HG02870 (cell line): ENCODE measurements around the gene MRGPRG.
"Not testable (repeated sequence)": the region's sequence is repeated elsewhere in the genome, so short reads cannot be mapped to it uniquely, and the experiment has no call there.

Source experiments
- ATAC-seq: cut with Tn5 transposase; IDR thresholded peaks from one replicate; pipeline ENCODE4 v1.9.1; 2021; ENCODE audit warnings: mild to moderate bottlenecking, moderate library complexity; ENCODE audit not compliant: unreplicated experiment

The MRGPRG gene

DNA sequence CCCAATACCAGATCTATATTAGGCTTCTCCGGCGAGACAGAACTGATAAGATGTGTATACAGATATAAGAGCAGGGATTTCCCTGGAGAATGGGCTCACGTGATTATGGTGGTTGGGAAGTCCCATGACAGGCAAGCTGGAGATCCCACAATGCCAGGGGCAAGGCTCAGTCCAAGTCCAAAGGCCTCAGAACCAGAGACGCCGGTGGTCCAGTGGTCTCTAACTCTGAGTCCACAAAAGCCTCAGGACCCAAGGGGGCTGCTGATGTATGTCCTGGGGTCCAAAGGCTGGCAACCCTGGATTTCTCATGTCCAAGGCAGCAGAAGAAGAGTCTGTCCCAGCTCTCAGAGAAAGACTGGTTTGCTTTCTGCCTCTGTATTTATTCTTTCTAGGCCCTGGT lies 37.7 kb downstream of the MRGPRG start:
- ATAC-seq = no peak

DNA sequence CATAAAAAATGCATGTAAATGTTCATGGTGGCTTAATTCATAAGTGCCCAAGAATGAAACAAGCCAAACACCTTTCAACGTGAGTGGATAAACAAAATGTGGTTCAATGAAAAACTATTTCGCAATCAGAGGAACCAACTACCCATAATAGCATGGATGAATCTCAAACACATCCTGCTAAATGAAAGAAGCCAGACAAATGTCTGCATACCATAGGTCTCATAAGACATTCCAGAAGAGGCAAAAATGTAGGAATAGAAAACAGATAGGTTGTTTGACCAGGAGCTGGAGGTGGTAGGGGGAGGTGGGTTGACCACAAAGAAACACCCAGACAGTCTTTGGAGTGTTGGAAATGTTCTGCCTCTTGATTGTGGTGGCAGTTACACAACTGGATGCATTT lies 40.3 kb downstream of the MRGPRG start:
- no peak for ATAC-seq

DNA sequence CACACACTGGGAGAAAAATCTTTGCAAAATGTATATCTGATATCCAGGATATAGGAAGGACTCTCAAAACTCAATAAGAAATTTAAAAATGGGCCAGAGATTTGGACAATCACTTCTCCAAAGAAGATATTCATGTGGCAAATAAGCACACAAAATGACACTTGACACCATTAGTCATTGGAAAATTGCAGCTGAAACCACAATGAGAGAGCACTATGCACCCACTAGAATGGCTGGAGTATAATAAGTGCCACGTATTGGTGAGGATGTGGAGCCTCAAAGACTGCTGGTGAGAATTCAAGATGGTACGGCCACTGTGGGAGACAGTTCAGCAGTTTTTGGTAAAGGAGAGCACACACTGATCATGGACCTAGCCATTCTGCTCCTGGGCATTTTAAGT lies 40.7 kb downstream of the MRGPRG start:
- no peak for ATAC-seq

DNA sequence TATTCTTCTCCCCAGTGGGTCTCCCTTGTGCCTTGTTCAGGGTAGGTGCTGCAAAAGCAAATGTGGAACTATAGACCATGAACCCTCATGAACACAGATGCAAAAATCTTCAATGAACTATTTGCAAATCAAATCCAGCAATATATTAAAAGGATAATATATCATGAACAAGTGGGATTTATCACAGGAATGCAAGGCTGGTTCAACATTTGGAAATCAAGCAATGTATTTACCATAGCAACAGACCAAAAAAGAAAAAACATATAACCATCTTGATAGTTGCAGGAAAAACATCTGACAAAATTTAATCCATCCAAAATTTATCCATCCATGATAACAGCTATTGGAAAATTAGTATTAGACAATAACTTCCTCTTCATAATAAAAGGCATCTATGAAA lies 42.1 kb downstream of the MRGPRG start:
- ATAC-seq = no peak

DNA sequence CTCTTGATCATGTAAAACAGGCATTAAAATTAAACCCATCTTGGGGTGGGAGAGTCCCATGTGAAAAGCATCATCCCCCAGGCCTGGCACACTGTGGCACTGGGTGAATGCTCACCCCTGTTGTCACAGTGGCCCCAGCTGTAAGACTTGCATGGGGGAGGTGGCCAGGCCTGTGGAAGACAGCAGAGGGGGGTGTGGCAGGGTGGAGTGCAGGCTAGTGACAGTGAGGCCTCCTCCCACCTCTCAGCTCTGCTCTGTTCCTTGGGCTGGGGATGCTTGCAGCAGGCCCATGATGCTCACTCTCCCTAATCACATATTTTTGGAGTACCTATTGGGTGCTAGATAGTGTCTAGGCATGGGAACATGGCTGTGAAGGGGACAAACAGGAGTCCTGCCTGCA lies 43.4 kb downstream of the MRGPRG start:
- ATAC-seq = no peak

DNA sequence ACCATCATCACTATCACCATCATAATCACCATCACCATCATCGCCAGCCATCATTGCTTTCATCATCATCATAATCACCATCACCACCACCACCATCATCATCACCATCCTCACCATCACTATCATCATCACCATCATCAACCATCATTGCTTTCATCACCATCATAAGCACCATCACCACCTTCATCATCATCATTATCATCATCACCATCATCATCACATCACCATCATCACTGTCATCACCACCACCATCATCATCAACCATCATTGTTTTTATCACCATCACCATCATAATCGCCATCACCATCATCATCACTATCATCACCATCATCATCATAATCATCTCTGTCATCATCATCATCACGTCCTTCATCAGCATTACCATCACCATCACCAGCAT lies 44.2 kb downstream of the MRGPRG start:
- ATAC-seq = no peak

DNA sequence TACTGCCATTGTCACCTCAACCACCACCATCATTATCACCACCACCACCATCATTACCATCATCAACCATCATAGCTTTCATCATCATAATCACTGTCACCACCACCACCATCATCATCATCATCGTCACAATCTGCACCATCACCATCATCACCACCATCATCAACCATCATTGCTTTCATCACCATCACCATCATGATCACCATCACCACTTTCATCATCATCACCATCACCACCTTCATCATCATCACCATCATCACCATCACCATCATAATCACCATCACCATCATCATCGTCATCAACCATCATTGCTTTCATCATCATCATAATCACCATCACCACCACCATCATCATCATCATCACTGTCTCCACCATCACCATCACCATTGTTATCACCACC lies 44.8 kb downstream of the MRGPRG start:
- no peak for ATAC-seq

DNA sequence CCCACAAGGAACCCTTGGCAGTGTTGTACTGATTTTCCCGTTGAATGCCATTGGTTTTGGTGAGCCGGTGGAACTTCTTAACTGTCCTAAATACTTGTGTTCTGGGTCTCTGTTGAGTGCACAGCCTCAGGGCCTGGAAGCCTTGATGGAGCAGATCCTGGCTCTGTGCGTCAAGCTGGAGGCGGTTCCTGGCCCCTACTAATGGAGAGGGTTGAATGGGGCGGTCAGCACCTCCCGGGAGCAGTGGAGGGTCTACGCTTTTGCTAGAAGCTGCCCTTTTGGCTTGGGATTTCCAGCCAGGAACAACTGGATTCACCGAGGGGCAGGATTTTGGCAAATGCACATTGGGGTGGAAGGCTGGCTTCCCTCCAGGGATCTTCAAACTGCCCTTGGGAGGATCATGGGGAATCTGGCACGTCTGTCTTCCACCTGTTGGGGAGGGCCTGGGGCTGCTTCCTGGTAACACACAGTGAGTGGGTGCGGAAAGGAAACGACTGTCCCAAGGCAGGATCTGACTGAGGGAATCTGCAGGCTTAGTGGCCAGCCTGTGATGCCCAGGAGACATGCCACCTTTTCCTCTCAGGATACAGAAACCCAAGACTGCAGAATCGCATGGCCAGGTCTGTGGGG lies 46.6 kb downstream of the MRGPRG start:
- ATAC-seq = no peak

DNA sequence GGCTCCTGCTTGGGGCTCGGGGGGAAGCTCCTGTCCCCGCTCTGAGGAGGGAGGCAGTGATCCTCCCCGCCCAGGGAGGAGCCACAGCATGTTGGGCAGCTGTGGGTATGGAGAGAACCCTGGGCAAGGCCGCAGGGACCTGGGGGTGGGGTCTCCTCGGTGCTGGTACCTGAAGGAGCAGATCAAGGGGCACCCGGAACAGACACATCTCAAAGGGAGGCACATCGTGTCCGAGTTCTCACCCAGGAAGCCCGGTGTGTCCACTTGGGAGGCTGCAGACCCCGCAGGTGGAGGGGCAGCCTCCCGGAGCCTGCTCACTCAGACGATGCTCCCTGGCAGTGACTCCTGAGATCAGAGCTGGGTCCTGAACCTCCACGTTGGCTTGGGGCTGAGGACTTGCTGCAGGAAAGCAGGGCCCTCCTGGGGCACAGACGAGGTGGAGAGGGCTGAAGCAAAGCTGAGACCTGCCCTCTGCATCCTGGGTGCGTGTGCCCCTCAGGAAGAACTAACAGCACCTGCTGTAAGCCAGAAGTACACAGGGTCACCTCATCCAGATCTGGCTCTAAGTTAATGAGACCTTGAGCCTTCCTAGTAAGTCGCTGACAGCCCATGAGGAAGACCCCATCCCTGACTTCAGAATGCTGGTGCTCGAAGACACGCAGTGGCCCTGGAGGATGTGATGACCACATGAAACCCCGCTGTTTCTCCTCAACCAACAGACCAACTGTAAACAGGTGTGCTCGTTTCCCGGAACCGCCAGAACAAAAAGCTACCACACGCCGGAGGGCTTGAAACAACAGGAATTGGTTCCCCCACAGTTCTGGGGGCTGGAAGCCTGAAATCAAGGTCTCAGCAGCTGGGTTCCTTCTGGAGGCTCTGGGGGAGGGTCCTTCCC lies 47.6 kb downstream of the MRGPRG start:
- ATAC-seq = no peak

DNA sequence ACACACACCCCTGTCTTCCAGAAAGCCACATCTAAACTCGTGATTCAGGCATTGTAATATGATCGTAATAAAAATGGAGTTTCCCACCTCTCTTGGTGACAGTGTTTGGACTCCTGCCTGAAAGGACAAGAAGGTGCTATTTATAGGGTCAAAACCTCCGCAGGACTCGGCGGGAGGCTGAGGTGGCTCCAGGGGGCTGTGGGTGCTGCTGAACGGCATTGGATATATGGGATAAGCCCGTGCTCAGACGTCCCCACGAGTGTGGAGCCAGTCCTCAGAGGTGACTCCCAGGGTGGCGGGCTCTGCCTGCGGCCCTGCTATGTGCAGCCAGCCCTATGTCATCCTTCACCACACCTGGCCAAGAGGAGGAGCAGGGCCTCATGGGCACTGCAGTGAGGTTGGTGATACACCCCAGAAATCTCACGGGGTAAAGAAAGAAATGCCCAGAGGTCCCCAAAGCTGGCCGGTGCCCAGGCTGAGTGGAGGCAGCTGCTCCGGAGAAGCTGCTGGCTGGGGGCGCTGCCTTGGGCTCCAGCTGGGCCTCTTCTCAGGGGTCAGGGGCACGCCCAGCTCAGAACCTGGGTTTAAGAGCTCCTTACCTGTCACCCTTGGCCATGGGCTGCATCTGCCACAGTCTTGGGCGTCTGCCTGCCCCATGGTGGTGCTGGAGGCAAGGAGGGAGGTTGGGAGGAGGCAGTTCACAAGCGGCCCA lies 48.4 kb downstream of the MRGPRG start:
- no peak for ATAC-seq

DNA sequence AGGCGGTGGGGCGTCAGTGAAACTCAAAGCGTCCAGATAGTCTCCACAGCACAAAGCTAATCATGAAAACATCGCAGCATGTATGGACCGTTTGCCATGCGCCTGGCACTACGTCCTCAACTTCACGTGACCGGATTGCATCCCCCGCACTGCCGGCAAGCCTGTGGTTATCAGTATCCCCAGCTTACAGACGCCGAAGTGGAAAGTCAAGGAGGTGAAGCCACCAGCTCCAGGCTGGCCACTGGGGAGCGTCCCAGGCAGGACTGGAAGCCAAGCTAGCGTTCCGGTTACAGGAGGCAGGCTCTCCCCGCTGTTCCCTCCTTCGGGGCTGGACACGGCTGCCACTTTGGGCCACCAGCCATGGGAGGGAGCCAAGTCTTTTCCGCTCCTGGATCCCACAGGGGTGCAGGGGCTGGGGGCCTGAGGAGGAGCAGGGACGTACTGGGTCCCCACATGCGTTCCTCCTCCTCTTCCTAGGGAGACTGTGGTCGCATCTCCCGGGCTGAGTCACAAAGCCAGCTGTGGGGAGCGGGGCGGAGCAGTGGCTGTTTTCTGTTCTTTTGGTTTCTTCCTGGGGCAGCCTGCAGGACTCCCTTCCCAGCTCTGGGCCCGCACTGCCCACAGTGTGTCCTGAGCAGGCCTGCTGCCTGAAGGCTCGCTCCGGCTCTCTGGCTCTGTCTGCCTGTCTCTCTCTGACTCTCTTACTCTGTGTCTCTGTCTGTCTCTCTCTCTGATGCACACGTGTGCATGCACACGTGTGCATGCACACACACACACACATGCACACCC lies 49.2 kb downstream of the MRGPRG start:
- no peak for ATAC-seq

DNA sequence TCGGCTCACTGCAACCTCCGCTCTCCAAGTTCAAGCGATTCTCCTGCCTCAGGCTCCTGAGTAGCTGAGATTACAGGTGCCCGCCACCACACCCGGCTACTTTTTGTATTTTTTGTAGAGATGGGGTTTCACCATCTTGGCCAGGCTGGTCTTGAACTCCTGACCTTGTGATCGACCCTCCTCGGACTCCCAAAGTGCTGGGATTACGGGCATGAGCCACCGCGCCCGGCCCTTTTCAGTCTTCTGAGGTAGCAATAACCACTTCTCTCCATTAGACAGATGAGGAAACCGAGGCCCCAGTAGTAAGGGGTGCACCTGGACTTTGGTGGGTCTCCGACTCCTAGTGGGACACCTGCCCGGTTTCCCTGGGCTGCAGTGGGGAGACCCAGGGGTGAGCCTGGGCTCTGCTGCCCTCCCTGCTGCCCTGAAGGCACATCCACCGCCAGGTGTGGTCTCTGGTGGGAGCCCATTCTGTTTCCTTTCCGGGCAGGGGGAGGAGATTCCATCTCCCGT lies 49.8 kb downstream of the MRGPRG start:
- not testable (repeated sequence) for ATAC-seq
